SK-N-SH (cell line): Measurements from ENCODE around the gene USP13. TPM values are rescaled to one million over a fixed set of nuclear protein-coding genes. Genes with fewer than 3 reads are reported as not detected.

Experiments
- CTCF ChIA-PET: fragments of 300-600, 350-600 bp; formaldehyde crosslinking; extraction: SDS; loops from one replicate; lab custom pipeline; 2021; lab: Yijun Ruan, JAX
- POLR2A ChIA-PET: fragments of 350-600 bp; sonication (Branson Sonifier 250); formaldehyde crosslinking; extraction: SDS; loops from one replicate; lab custom pipeline; 2020; ENCODE audit warnings: antibody characterized with exemption, inconsistent platforms; lab: Yijun Ruan, JAX
- DNase-seq: peaks from one replicate; pipeline ENCODE4 v3.0.0; 2012
- H2AFZ ChIP-seq: fragments of 200-600 bp; sonication (generic); 2 replicates; pipeline ENCODE4 v1.8.1; 2016; ENCODE audit warnings: antibody characterized with exemption, mild to moderate bottlenecking, low read depth
- H3F3A ChIP-seq: fragments of 200-600 bp; sonication (generic); replicated peaks from 2 replicates; pipeline ENCODE3; 2016; ENCODE audit warnings: antibody characterized with exemption, mild to moderate bottlenecking; ENCODE audit not compliant: insufficient read depth
- H3K27ac ChIP-seq, 2 experiments: fragments of 200-500 bp in 1 of 2; fragments of 200-600 bp in 1 of 2; sonication (Bioruptor generic) in 1 of 2; sonication (generic), shearing (Covaris generic) in 1 of 2; 2 replicates each; pipeline versions ENCODE4 v1.5.1 to v1.6.1; 2014 to 2016; ENCODE audit warnings: low read depth in 2 of 2, inconsistent platforms in 1 of 2, low read length in 1 of 2, mild to moderate bottlenecking in 1 of 2, mixed read lengths in 1 of 2
- H3K27me3 ChIP-seq: fragments of 200-600 bp; sonication (generic), shearing (Covaris generic); 2 replicates; pipeline ENCODE4 v1.6.1; 2016; ENCODE audit warnings: mixed run types; ENCODE audit not compliant: insufficient read depth
- H3K36me3 ChIP-seq, 2 experiments: fragments of 200-500 bp in 1 of 2; fragments of 200-600 bp in 1 of 2; sonication (Bioruptor generic) in 1 of 2; sonication (generic) in 1 of 2; replicated peaks in 1 of 2; 2 replicates each; pipeline versions ENCODE3 to v1.5.1; 2014 to 2016; ENCODE audit warnings: low read length in 1 of 2, mild to moderate bottlenecking in 1 of 2; ENCODE audit not compliant: insufficient read depth in 2 of 2, control insufficient read depth in 1 of 2
- H3K4me1 ChIP-seq, 2 experiments: fragments of 200-500 bp in 1 of 2; fragments of 200-600 bp in 1 of 2; sonication (Bioruptor generic) in 1 of 2; sonication (generic), shearing (Covaris generic) in 1 of 2; 2 replicates each; pipeline versions ENCODE4 v1.5.1 to v1.6.1; 2014 to 2016; ENCODE audit warnings: low read depth in 1 of 2, low read length in 1 of 2, mixed run types in 1 of 2; ENCODE audit not compliant: insufficient read depth in 2 of 2, control insufficient read depth in 1 of 2
- H3K4me2 ChIP-seq: fragments of 200-600 bp; sonication (generic), shearing (Covaris generic); 2 replicates; pipeline ENCODE4 v1.6.1; 2017; ENCODE audit warnings: mixed run types
- H3K4me3 ChIP-seq, 2 experiments: fragments of 200-500 bp in 1 of 2; fragments of 200-600 bp in 1 of 2; sonication (Bioruptor generic) in 1 of 2; sonication (generic), shearing (Covaris generic) in 1 of 2; 2 replicates each; pipeline versions ENCODE4 v1.5.1 to v1.8.1; 2014 to 2016; ENCODE audit warnings: low read depth in 2 of 2, inconsistent platforms in 1 of 2, low read length in 1 of 2, mild to moderate bottlenecking in 1 of 2, mixed read lengths in 1 of 2, moderate library complexity in 1 of 2
- H3K79me2 ChIP-seq: fragments of 200-600 bp; sonication (generic); 2 replicates; pipeline ENCODE4 v1.8.1; 2017; ENCODE audit warnings: mild to moderate bottlenecking; ENCODE audit not compliant: insufficient read depth
- H3K9ac ChIP-seq: fragments of 200-600 bp; sonication (generic); 2 replicates; pipeline ENCODE4 v1.6.1; 2017; ENCODE audit warnings: mixed run types
- H3K9me2 ChIP-seq: fragments of 200-600 bp; sonication (generic); 2 replicates; pipeline ENCODE4 v1.6.1; 2017; ENCODE audit warnings: mixed run types
- H3K9me3 ChIP-seq: fragments of 200-600 bp; sonication (generic); 2 replicates; pipeline ENCODE4 v1.6.1; 2017; ENCODE audit warnings: mixed run types, mild to moderate bottlenecking, moderate library complexity
- H4K20me1 ChIP-seq: fragments of 200-600 bp; sonication (generic); 2 replicates; pipeline ENCODE4 v1.6.1; 2017; ENCODE audit warnings: mild to moderate bottlenecking, mixed run types; ENCODE audit not compliant: insufficient read depth
- CHD2 ChIP-seq: fragments of 150-350 bp; IDR thresholded peaks from 2 replicates; pipeline ENCODE4 v1.6.1; 2018; ENCODE audit warnings: low read length; ENCODE audit not compliant: partially characterized antibody
- EP300 ChIP-seq, 2 experiments: IDR thresholded peaks; 2 replicates each; pipeline versions ENCODE4 v1.4.0 to v1.6.1; 2012; ENCODE audit warnings: borderline replicate concordance in 1 of 2, low read depth in 1 of 2, low read length in 1 of 2
- FOXM1 ChIP-seq: IDR thresholded peaks from 2 replicates; pipeline ENCODE4 v1.4.0; 2012; ENCODE audit warnings: low read depth, mild to moderate bottlenecking
- JUND ChIP-seq: IDR thresholded peaks from 2 replicates; pipeline ENCODE4 v1.4.0; 2012
- MEF2A ChIP-seq: IDR thresholded peaks from 2 replicates; pipeline ENCODE4 v1.4.0; 2012; ENCODE audit warnings: low read depth, borderline replicate concordance
- MXI1 ChIP-seq: IDR thresholded peaks from 2 replicates; pipeline ENCODE4 v1.6.1; 2012; ENCODE audit warnings: mild to moderate bottlenecking, low read depth, low read length, improper control_type of control experiment
- POLR2AphosphoS5 ChIP-seq: IDR thresholded peaks from 2 replicates; pipeline ENCODE4 v1.6.1; 2012; ENCODE audit warnings: low read depth, low read length
- RAD21 ChIP-seq: IDR thresholded peaks from 2 replicates; pipeline ENCODE4 v1.6.1; 2012; ENCODE audit warnings: mild to moderate bottlenecking, low read length
- REST ChIP-seq: IDR thresholded peaks from 2 replicates; pipeline ENCODE4 v1.6.1; 2012; ENCODE audit warnings: mild to moderate bottlenecking, low read depth, low read length, moderate library complexity
- RFX5 ChIP-seq: IDR thresholded peaks from 2 replicates; pipeline ENCODE4 v1.6.1; 2012; ENCODE audit warnings: mild to moderate bottlenecking, improper control_type of control experiment, low read length
- RXRA ChIP-seq: IDR thresholded peaks from 2 replicates; pipeline ENCODE4 v1.4.0; 2012; ENCODE audit warnings: low read depth, mild to moderate bottlenecking, borderline replicate concordance
- SIN3A ChIP-seq: IDR thresholded peaks from 2 replicates; pipeline ENCODE4 v1.6.1; 2012; ENCODE audit warnings: low read depth, mild to moderate bottlenecking, low read length, moderate library complexity, borderline replicate concordance
- SMC3 ChIP-seq: IDR thresholded peaks from 2 replicates; pipeline ENCODE4 v1.6.1; 2012; ENCODE audit warnings: low read depth, low read length, improper control_type of control experiment
- TAF1 ChIP-seq: IDR thresholded peaks from 2 replicates; pipeline ENCODE4 v1.6.1; 2012; ENCODE audit warnings: low read depth, mild to moderate bottlenecking, low read length, moderate library complexity, borderline replicate concordance
- USF1 ChIP-seq: IDR thresholded peaks from 2 replicates; pipeline ENCODE4 v1.4.0; 2012; ENCODE audit warnings: low read depth, borderline replicate concordance
- WGBS: methylation state at CpG from one replicate; pipeline ENCODE4 v1.1.6; 2017; ENCODE audit warnings: low lambda C conversion rate; 5-methylcytosine and 5-hydroxymethylcytosine counted together
- polyA plus RNA-seq, 3 experiments: library from polyadenylated mRNA; depleted of rRNA; stranded (reverse); fragments of >200 nt; gene quantifications; 2 replicates each; pipeline ENCODE4 v1.2.3, GENCODE V29; 2012
- TF ChIP-seq, protein P1 (sequence below): IDR thresholded peaks from 2 replicates; pipeline ENCODE4 v1.4.0; 2012; ENCODE audit warnings: low read depth
- TF ChIP-seq, protein P2 (sequence below): fragments of 200-600 bp; sonication (generic); IDR thresholded peaks from 2 replicates; pipeline ENCODE4 v1.6.1; 2017; ENCODE audit warnings: antibody characterized with exemption, mild to moderate bottlenecking, moderate library complexity

Gene USP13
- polyA plus RNA-seq, 1 of the 3 experiments (the other 2 are of a cell fraction) = 8.2 TPM

- Histone ChIP-seq H3K9me3 (no peaks in the 10 kb centered on the region), H3K36me3 (peaks cover 0 to 3% of the 10 kb centered on the region in 2 experiments), H4K20me1 (peaks cover 24% of the 10 kb centered on the region), H2AFZ (peak overlapping the region; percentile 88), H3K4me2 (peak overlapping the region; percentile 76), H3K27ac (peak overlapping the region; percentile 90 to 93), H3F3A (peaks cover 28% of the 10 kb centered on the region), H3K27me3 (no peaks in the 10 kb centered on the region), H3K9me2 (no peaks in the 10 kb centered on the region), H3K4me1 (peaks cover 4 to 10% of the 10 kb centered on the region in 2 experiments; a peak in 2 of 4 replicates), H3K4me3 (peak overlapping the region; percentile 71 to 80), H3K79me2 (peaks cover 36% of the 10 kb centered on the region), H3K9ac (peak overlapping the region; percentile 91)
- peak; percentile 17 for DNase-seq
- ChIA-PET CTCF (interaction anchor here (0.7 to 1.5 kb wide), 6 partner anchors 8 to 115 kb away, joined by 3 read pairs; no protein-coding TSS in a partner anchor), POLR2A (interaction anchor here (0.9 kb wide), 1 partner anchor 15 kb away, joined by 3 read pairs; no protein-coding TSS in a partner anchor)
- TF ChIP-seq REST (no peak), CHD2 (peak; percentile 5)
- WGBS = 66% methylated on average over 11 of the region's 11 CpGs
Measured at GRCh38 chr3:179651687-179652446, 973 bp upstream of the USP13 start.

- peak; percentile 82 for DNase-seq
- peaks cover 28% of the 10 kb centered on the region for H3F3A ChIP-seq
- H3K36me3 ChIP-seq = peaks cover 0 to 4% of the 10 kb centered on the region in 2 experiments
- no peaks in the 10 kb centered on the region for H3K9me3 ChIP-seq
- H4K20me1 ChIP-seq = peaks cover 31% of the 10 kb centered on the region
- H3K4me2 ChIP-seq = peak overlapping the region; percentile 97
- H3K79me2 ChIP-seq = peaks cover 50% of the 10 kb centered on the region
- CTCF ChIA-PET = interaction anchor here (0.7 to 1.5 kb wide), 5 partner anchors 17 to 115 kb away, joined by 3 read pairs; no protein-coding TSS in a partner anchor
- POLR2A ChIA-PET = interaction anchor here (0.6 to 1.6 kb wide), 4 partner anchors 48 to 1299 kb away, joined by 3 to 11 read pairs (median 3); partner anchors contain the start of genes MRPL47 and NDUFB5
- H3K9me2 ChIP-seq = no peaks in the 10 kb centered on the region
- peak overlapping the region; percentile 90 to 93 for H3K27ac ChIP-seq
- H3K4me1 ChIP-seq = peaks cover 4 to 10% of the 10 kb centered on the region in 2 experiments; a peak in 2 of 4 replicates
- H3K27me3 ChIP-seq = no peaks in the 10 kb centered on the region
- peak overlapping the region; percentile 85 for H2AFZ ChIP-seq
- 1% methylated on average over 18 of the region's 77 CpGs for WGBS
- peak overlapping the region; percentile 91 for H3K9ac ChIP-seq
- peak overlapping the region; percentile 80 to 95 for H3K4me3 ChIP-seq
- TF ChIP-seq TAF1 (no peak), RFX5 (no peak), SMC3 (0 out of 2 replicates have a peak, but pooled peaks have one; percentile 10), FOXM1 (no peak), RAD21 (peak; percentile 46), USF1 (peak; percentile 55; the same call in 1 of the 2 replicates), CHD2 (no peak), MEF2A (no peak), EP300 (IDR thresholded peaks at IDR 0.05; ENCODE audit: borderline replicate concordance in 1 of 2, low read depth in 1 of 2, low read length in 1 of 2) (0 out of 4 replicates have a peak, but pooled peaks of 1 of the 2 experiments have one; percentile 16), POLR2AphosphoS5 (0 out of 2 replicates have a peak, but pooled peaks have one; percentile 9), MXI1 (peak; percentile 68; the same call in 1 of the 2 replicates), JUND (no peak), SIN3A (peak; percentile 12; the same call in 1 of the 2 replicates), RXRA (no peak)
- TF ChIP-seq, protein P1, sequence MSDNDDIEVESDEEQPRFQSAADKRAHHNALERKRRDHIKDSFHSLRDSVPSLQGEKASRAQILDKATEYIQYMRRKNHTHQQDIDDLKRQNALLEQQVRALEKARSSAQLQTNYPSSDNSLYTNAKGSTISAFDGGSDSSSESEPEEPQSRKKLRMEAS = peak; percentile 66; the same call in 1 of the 2 replicates
- TF ChIP-seq, protein P2, sequence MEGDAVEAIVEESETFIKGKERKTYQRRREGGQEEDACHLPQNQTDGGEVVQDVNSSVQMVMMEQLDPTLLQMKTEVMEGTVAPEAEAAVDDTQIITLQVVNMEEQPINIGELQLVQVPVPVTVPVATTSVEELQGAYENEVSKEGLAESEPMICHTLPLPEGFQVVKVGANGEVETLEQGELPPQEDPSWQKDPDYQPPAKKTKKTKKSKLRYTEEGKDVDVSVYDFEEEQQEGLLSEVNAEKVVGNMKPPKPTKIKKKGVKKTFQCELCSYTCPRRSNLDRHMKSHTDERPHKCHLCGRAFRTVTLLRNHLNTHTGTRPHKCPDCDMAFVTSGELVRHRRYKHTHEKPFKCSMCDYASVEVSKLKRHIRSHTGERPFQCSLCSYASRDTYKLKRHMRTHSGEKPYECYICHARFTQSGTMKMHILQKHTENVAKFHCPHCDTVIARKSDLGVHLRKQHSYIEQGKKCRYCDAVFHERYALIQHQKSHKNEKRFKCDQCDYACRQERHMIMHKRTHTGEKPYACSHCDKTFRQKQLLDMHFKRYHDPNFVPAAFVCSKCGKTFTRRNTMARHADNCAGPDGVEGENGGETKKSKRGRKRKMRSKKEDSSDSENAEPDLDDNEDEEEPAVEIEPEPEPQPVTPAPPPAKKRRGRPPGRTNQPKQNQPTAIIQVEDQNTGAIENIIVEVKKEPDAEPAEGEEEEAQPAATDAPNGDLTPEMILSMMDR = peak; percentile 11; the same call in 1 of the 2 replicates
Measured at GRCh38 chr3:179653096-179653797, 407 bp downstream of the USP13 start.
